WI38 (cell line): Measurements from ENCODE around the gene NLGN4X.

ENCODE experiments used
- H3K4me3 ChIP-seq: 2 replicates; pipeline ENCODE4 v1.5.1; 2011; ENCODE audit warnings: low read depth, mild to moderate bottlenecking, control low read depth, low read length
- CTCF ChIP-seq: IDR thresholded peaks from 2 replicates; pipeline ENCODE4 v1.5.1; 2012; ENCODE audit warnings: low read depth, mild to moderate bottlenecking, control low read depth, low read length

The NLGN4X gene

GRCh38 chrX:6203462-6204215 is 25.0 kb downstream of the NLGN4X start:
- no peak for TF ChIP-seq CTCF
- no peak overlapping the region for H3K4me3 ChIP-seq

GRCh38 chrX:6199486-6199885 is 29.2 kb downstream of the NLGN4X start:
- TF ChIP-seq CTCF, result no peak
- no peak overlapping the region for H3K4me3 ChIP-seq

- no peak overlapping the region for H3K4me3 ChIP-seq
- no peak for TF ChIP-seq CTCF
Observed at GRCh38 chrX:6187256-6187655, 41.4 kb downstream of the NLGN4X start.

GRCh38 chrX:6184900-6185515 is 43.7 kb downstream of the NLGN4X start:
- no peak overlapping the region for H3K4me3 ChIP-seq
- no peak for TF ChIP-seq CTCF

- no peak for TF ChIP-seq CTCF
Observed at GRCh38 chrX:6175914-6176313, 52.8 kb downstream of the NLGN4X start.

GRCh38 chrX:6170424-6170823 is 58.2 kb downstream of the NLGN4X start:
- TF ChIP-seq CTCF, result no peak
- no peak overlapping the region for H3K4me3 ChIP-seq

More at GRCh38 chrX:6175914-6176313, 52.8 kb downstream of the NLGN4X start:
- H3K4me3 ChIP-seq, result no peak overlapping the region

- no peak overlapping the region for H3K4me3 ChIP-seq
- no peak for TF ChIP-seq CTCF
Observed at GRCh38 chrX:6169407-6169806, 59.3 kb downstream of the NLGN4X start.
